Measurements from ENCODE around the gene LRP1B.

LRP1B gene

DNA sequence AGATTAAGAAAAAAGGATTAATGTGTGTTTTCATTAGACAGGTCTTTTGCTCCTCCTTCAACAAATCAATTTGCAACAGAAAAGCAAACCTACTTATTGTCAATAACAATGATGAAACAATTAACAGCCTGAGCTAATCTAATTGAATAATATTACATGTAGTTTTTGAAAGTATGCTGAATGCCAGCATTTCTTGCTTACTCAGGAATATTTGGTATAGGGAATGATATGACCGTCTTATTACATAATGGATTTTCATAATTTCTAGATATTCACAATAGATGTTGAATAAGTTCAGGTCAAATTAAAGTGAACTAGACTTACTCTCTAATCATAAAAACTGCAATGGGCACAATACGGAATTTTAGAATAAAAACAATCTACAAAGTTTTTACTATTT is 1856.9 kb downstream of the LRP1B start:
- TF ChIP-seq CTCF (IDR thresholded peaks at IDR 0.05; ENCODE audit: insufficient read depth, low read depth, low read length, missing control alignments), result no peak
- DNase-seq (ENCODE audit: low read depth), result no peak
- H3K4me3 ChIP-seq (ENCODE audit: low read depth, low read length), result no peak overlapping the region

GRCh38 chr2:140273408-140273807 is 1857.4 kb downstream of the LRP1B start:
- no peak for TF ChIP-seq CTCF (IDR thresholded peaks at IDR 0.05; ENCODE audit: insufficient read depth, low read depth, low read length, missing control alignments)

GRCh38 chr2:140270224-140270623 is 1860.6 kb downstream of the LRP1B start:
- TF ChIP-seq CTCF (IDR thresholded peaks at IDR 0.05; ENCODE audit: insufficient read depth, low read depth, low read length, missing control alignments), result no peak
- DNase-seq (ENCODE audit: low read depth), result no peak

More at GRCh38 chr2:140273408-140273807, 1857.4 kb downstream of the LRP1B start:
- H3K4me3 ChIP-seq (ENCODE audit: low read depth, low read length), result no peak overlapping the region
- no peak for DNase-seq (ENCODE audit: low read depth)

GRCh38 chr2:140269000-140269399 is 1861.8 kb downstream of the LRP1B start:
- no peak for TF ChIP-seq CTCF (IDR thresholded peaks at IDR 0.05; ENCODE audit: insufficient read depth, low read depth, low read length, missing control alignments)
- no peak for DNase-seq (ENCODE audit: low read depth)
- no peak overlapping the region for H3K4me3 ChIP-seq (ENCODE audit: low read depth, low read length)

More at GRCh38 chr2:140270224-140270623, 1860.6 kb downstream of the LRP1B start:
- H3K4me3 ChIP-seq (ENCODE audit: low read depth, low read length), result no peak overlapping the region

DNA sequence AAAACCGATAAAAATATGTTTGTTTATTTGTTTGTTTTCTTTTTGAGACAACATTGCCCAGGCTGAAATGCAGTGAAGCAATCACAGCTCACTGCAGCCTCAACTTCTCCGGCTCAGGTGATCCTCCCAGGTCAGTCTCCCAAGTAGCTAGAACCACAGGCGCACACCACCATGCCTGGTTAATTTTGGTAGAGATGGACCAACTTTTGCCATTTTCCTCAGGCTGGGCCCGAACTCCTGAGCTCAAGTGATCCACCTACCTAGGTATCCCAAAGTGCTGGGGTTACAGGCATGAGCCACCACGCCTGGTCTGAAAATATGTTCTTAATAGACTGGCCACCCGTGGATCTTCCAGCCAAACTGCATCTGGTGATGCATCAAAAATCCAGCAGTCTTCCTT is 1867.9 kb downstream of the LRP1B start:
- DNase-seq (ENCODE audit: low read depth), result no peak
- no peak for TF ChIP-seq CTCF (IDR thresholded peaks at IDR 0.05; ENCODE audit: insufficient read depth, low read depth, low read length, missing control alignments)
- no peak overlapping the region for H3K4me3 ChIP-seq (ENCODE audit: low read depth, low read length)

- no peak for DNase-seq (ENCODE audit: low read depth)
- TF ChIP-seq CTCF (IDR thresholded peaks at IDR 0.05; ENCODE audit: insufficient read depth, low read depth, low read length, missing control alignments), result no peak
- no peak overlapping the region for H3K4me3 ChIP-seq (ENCODE audit: low read depth, low read length)
Measured at GRCh38 chr2:140257692-140258300, 1873.0 kb downstream of the LRP1B start.

DNA sequence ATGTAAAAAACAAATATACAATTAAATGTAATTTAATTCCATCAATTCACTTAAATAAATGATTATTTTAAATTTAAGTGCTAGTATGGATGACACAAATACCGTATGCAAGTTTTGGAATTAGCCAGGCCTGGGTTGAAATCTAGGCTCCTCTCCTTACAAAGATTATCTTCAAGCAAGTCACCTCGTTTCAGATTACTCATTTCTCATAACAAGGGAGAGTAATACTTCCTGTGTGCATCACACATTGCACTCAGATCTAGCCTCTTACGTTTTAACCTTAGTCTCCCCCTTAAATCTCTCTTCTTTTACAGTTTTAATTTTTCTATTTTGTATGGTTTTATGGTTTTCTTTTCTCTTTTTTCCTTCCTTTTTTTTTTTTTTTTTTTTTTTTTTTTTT is 1874.7 kb downstream of the LRP1B start:
- no peak overlapping the region for H3K4me3 ChIP-seq (ENCODE audit: low read depth, low read length)
- DNase-seq (ENCODE audit: low read depth), result no peak
- TF ChIP-seq CTCF (IDR thresholded peaks at IDR 0.05; ENCODE audit: insufficient read depth, low read depth, low read length, missing control alignments), result no peak
